PFSK-1 (cell line): Measurements from ENCODE around the gene MFF.

ENCODE experiments used
- POLR2AphosphoS5 ChIP-seq: IDR thresholded peaks from 2 replicates; pipeline ENCODE4 v1.6.1; 2012; ENCODE audit warnings: low read depth, mild to moderate bottlenecking, control low read depth, low read length, moderate library complexity
- REST ChIP-seq, 2 experiments: IDR thresholded peaks; 2 replicates each; pipeline versions ENCODE4 v1.6.1 to v1.8.0; 2011 to 2012; ENCODE audit warnings: low read depth in 2 of 2, low read length in 2 of 2, control low read depth in 1 of 2, inconsistent platforms in 1 of 2, mild to moderate bottlenecking in 1 of 2, moderate library complexity in 1 of 2; ENCODE audit not compliant: insufficient read depth in 1 of 2
- SIN3A ChIP-seq: IDR thresholded peaks from 2 replicates; pipeline ENCODE4 v1.6.1; 2012; ENCODE audit warnings: mild to moderate bottlenecking, low read length, moderate library complexity, borderline replicate concordance; ENCODE audit not compliant: insufficient read depth

GRCh38 chr2:227285741-227286236, 39.3 kb upstream of the MFF start:
- TF ChIP-seq REST (IDR thresholded peaks at IDR 0.05; ENCODE audit: insufficient read depth in 1 of 2, low read depth in 2 of 2, low read length in 2 of 2) (no peak), SIN3A (no peak), POLR2AphosphoS5 (no peak)
